Stimulated activated CD4-positive, alpha-beta T cell treated with anti-CD3 and anti-CD28 coated beads, Interleukin-4, amount 100 ng/mL, for 4 hours (primary cell): ENCODE data around the gene C19orf44.
A peak's percentile ranks its signal among the peaks of the same experiment; 100 is the strongest.

Source experiments
- DNase-seq, 2 experiments: peaks; one replicate each; pipeline ENCODE4 v3.0.0-alpha.2; 2020

Gene C19orf44

DNA sequence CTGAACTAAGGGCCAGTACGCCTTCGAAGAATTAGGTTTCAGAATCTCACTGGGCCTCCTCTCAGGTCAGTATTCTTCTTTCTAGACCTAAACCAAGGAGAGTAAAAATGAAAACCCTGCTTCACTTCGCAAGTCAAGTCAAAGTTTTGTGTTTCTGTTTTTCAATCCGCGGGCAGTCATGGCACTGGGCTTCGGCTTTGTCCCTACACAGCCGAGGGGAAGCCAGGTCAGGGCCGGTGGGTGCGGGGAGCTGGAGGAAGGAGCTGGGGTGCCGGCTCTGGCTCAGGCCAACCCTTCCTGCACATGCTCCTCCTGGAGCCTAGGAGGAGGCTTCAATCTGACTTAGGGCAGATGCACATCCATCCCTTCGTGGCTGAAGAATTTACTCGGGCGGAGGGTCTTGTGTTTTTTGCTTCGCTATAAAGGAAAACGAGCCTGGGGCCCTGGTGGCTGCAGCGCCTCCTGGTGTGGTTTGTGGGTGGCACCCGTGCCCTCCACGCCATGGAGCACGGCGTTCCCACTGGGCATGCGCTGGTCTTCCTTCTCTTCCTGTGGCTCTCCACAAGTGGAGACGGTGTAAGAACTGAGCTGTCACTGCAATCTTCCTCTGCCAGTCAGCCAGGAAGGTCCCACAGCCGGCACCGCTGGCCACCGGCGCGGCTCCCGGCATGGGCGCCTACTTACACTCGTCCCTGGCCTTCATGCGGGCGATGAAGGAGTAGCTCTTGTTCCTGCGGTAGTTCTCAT is 22.5 kb downstream of the C19orf44 start:
- DNase-seq = no peak

DNA sequence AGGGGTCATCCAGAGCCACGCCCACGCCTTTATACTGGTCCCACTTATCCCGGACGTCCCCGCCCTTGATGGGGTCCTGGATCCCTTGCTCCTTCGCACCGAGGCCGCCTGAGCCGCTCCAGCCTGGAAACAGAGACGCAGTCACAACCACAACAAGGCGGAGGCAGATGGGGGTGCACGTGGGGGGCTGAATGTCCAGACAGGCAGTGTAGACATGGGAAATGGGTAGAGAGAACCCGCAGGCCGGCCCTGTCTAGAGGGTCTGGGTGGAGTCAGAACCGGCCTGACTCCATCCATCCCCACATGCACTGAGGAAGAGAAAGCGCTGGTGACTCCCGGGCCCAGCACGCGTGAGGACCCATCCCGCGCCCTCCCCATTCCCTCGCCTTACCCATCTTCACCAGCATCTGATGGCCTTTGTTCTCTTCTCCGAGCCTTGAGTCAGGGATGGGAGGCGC is 23.1 kb downstream of the C19orf44 start:
- no peak for DNase-seq

GRCh38 chr19:16520074-16520973 is 24.1 kb downstream of the C19orf44 start:
- DNase-seq = no peak

DNA sequence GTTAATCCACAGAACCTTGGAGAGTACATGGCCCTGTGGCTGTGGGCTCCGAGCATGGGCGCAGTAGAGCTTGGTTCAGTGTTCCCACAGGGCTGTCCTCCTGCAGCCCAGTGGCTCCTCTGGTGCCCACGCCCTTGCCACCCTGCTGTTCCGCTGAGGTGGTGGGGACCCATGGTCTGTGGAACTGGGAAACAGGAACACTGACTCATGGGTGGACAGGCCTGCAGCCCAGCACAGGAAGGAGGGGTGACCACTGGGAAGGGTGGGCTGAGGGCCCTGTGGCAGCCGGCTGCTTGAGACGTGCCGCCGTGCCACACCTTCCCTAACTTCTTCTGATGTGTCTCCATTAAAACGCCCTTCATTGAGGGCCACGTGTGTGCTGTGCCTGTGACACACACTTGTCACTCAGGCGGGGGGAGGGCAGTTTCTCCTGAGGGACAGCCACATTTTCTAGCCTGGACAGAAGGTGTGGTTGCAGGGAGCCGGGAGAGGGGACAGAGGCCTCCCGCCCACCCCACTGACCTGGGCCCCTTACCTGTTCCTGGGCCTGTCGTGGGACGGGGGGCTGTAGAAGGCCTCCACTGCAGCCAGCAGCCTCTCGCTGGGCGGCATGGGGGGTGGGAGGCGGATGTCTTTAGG is 24.9 kb downstream of the C19orf44 start:
- DNase-seq = no peak

GRCh38 chr19:16521715-16522289 is 25.6 kb downstream of the C19orf44 start:
- no peak for DNase-seq

DNA sequence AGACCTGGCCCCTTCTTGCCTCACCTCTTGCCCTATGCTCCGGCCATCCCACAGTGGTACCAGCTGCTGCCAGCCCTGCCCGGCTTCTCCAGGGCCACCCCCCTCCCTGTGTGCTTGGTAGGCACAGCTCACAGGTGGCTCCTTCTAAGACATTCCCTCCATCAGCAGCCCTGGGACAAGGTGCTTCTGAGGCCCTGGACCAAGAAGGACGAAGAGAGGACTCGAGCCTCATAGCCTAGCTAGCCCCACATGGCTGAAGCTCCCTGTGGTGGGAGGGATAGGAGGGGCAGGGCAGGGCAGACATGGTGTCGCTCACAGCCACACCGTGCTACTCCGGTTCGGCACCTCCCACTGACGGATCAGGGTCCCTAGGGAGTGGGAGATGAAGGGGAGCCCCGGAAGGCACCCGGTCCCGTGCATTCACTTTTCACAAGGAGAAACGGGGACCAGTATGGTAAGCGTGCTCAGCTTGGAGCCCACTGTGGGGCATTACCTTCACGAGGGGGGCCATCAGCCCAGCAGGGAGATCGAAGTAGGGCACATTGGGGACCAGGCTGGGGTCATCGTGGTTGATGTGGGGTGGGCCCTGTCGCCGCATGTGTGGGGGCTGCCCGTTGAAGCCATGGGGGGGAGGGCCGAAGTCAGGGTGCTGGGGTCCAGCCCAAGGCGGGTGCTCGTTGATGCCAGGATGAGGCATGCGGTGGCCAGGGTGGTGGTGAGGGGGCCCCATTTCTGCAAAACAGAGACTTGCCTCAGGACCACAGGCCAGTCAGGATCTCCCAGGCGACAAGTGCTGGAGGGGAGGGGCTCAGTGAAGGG is 26.6 kb downstream of the C19orf44 start:
- no peak for DNase-seq

- DNase-seq = no peak
Measured at GRCh38 chr19:16524991-16525734, 29.0 kb downstream of the C19orf44 start.

GRCh38 chr19:16525751-16526481 is 29.7 kb downstream of the C19orf44 start:
- DNase-seq = no peak

- DNase-seq = no peak
Measured at GRCh38 chr19:16527334-16527935, 31.2 kb downstream of the C19orf44 start.

- peak; percentile 15 to 44 for DNase-seq
Measured at GRCh38 chr19:16527971-16528521, 31.9 kb downstream of the C19orf44 start.

DNA sequence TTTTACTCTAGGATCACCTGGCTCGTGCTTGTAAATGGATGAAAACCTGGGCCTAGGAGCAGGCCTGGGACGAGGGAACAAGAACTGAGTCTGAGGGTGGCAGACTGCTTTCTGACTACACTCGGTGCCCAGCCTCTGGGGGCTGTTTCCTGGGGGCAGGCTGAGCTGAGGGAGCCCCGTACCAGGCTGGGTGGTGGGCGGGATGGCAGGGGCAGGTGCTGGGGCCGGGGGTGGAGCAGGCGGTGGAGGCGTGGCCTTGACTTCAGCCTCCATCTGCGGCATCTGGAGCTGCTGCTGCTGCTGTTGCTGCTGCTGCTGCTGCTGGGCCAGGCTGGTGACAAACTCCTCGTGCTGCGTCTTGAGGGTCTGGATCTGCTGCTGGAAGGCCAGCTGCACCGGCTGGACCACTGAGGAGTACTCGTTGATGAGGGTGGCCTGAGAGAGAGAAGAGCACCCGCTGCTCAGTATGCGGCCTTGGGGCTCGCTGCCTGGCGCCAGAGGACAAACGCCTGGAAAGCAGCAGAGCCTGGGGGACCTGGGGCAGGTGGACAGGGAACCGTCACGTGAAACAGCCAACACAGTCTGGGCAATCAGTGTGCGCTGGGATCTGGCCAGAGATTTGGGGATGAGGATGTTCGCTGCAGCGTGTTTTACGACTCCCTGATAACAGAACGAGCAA is 33.4 kb downstream of the C19orf44 start:
- no peak for DNase-seq

DNA sequence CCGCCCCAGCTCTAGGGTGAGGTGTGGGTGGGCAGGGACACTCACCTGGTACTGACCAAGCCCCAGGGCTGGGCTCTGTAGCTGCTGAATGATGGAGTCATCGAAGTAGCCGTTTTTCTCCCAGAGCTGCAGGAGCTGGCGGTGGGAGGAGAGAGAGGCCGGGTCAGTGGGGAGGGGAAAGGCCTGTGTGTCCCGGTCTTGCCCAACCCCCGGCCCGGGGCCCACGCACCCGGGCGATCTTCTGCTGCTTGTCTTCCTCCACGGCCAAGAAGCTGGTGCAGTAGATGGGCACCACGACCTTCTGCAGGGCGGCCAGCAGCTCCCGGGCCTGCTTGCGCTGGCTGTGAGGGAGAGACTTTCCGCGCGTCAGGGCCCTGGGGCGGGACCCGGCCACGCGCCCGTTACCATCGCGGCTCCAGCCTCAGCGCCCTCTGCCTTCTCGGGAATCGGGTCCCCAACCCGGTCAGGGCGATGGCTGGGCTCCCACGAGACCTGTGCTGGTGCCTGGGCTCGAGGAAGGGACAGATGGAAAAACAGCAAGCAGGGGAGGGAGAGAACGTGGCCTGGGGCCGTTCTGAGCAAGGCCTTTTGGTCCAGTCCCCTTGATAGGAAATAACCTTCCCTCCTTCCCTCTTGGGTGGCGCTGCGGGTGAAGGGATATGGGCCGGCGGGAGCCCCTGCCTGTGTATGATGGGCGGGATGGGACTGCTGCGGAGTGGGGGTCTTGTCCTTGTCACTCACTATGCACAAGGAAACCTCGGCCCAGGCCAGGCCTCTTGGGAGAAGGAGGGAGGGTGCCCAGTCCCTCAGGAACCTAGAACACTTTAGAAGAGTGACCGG is 34.6 kb downstream of the C19orf44 start:
- no peak for DNase-seq

DNA sequence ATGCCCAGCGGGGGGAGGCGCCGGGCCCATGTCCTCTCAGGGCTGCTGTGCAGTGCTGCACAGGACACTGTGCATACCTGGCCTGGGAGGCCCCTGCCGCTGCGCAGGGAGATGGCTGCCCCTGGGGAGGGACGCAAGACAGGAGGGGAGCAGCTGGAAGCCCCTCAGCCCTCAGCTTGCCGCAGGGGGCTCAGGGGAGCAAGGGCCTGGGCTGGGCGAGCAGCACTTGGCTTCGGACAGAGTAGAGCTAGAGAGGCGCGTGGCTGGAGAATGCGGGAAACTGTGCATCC is 35.1 kb downstream of the C19orf44 start:
- no peak for DNase-seq

- DNase-seq = no peak
Measured at GRCh38 chr19:16532440-16533234, 36.4 kb downstream of the C19orf44 start.

DNA sequence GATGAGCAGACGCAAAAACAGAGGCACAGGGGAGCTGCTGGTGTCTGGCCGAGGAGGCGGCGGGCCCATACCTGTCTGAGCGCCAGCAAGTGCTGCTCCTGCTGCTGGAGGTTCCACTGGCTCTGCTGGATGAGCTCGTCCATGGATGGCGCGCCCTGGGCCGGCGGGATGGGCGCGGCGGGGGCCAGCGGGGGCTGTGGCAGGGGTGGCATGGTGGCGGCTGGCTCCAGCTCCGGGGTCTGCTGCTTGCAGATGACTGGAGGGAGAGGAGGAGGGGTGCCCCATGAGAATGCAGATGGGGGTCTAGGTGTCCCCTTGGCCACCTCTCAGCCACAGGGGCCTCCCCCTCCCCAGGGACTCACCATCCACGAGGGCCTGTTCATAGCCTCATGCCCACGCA is 39.2 kb downstream of the C19orf44 start:
- DNase-seq = no peak

- no peak for DNase-seq
Measured at GRCh38 chr19:16536130-16536529, 39.9 kb downstream of the C19orf44 start.

GRCh38 chr19:16537111-16537510 is 40.9 kb downstream of the C19orf44 start:
- no peak for DNase-seq

- no peak for DNase-seq
Measured at GRCh38 chr19:16540948-16541347, 44.8 kb downstream of the C19orf44 start.
